Fibroblast of villous mesenchyme (primary cell): ENCODE measurements around the gene IGFBP2. TPM values are rescaled to one million over a fixed set of nuclear protein-coding genes. Genes with fewer than 3 reads are reported as not detected.

Experiments used
- DNase-seq: peaks from one replicate; pipeline ENCODE4 v3.0.0-alpha.2; 2010; ENCODE audit warnings: low read depth
- H3K4me3 ChIP-seq: 2 replicates; pipeline ENCODE4 v1.5.1; 2011; ENCODE audit warnings: low read depth, mild to moderate bottlenecking, low read length
- total RNA-seq: library from RNA; depleted of rRNA; stranded (reverse); fragments of >200 nt; gene quantifications from 2 replicates; pipeline ENCODE4 v1.2.3, GENCODE V29; 2012
- TF ChIP-seq, protein P1 (sequence below): IDR thresholded peaks from 2 replicates; pipeline ENCODE4 v1.5.1; 2012; ENCODE audit warnings: low read depth, mild to moderate bottlenecking, low read length; ENCODE audit not compliant: insufficient read depth

The IGFBP2 gene
- total RNA-seq, 1 donor = 15.5 TPM

GRCh38 chr2:216621292-216621691 is 11.9 kb upstream of the IGFBP2 start:
- H3K4me3 ChIP-seq = no peak overlapping the region
- TF ChIP-seq, protein P1, sequence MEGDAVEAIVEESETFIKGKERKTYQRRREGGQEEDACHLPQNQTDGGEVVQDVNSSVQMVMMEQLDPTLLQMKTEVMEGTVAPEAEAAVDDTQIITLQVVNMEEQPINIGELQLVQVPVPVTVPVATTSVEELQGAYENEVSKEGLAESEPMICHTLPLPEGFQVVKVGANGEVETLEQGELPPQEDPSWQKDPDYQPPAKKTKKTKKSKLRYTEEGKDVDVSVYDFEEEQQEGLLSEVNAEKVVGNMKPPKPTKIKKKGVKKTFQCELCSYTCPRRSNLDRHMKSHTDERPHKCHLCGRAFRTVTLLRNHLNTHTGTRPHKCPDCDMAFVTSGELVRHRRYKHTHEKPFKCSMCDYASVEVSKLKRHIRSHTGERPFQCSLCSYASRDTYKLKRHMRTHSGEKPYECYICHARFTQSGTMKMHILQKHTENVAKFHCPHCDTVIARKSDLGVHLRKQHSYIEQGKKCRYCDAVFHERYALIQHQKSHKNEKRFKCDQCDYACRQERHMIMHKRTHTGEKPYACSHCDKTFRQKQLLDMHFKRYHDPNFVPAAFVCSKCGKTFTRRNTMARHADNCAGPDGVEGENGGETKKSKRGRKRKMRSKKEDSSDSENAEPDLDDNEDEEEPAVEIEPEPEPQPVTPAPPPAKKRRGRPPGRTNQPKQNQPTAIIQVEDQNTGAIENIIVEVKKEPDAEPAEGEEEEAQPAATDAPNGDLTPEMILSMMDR = no peak
- peak; percentile 13 for DNase-seq

DNA sequence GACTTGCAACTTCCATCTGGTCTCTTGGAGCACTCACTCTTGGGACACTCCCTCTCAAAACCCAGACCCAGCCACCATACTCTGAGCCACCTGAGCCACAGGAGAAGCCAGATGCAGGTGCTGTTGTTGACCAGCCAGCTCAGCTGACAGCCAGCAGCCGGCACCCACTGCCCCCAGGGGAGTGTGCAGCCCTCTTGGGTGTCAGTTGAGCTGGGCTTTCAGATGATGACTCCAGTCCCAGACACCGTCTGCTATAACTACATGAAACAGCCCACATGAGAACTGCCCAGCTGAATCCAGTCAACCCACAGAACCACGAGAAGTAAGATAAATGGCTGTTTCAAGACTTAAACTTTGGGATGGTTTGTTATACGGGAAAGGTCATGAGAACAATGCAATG is 10.7 kb upstream of the IGFBP2 start:
- TF ChIP-seq, protein P1 = no peak

GRCh38 chr2:216624251-216624650 is 9.0 kb upstream of the IGFBP2 start:
- no peak overlapping the region for H3K4me3 ChIP-seq
- TF ChIP-seq, protein P1 = no peak
- no peak for DNase-seq

More for the DNA sequence above, 10.7 kb upstream of the IGFBP2 start:
- no peak for DNase-seq
- H3K4me3 ChIP-seq = no peak overlapping the region

DNA sequence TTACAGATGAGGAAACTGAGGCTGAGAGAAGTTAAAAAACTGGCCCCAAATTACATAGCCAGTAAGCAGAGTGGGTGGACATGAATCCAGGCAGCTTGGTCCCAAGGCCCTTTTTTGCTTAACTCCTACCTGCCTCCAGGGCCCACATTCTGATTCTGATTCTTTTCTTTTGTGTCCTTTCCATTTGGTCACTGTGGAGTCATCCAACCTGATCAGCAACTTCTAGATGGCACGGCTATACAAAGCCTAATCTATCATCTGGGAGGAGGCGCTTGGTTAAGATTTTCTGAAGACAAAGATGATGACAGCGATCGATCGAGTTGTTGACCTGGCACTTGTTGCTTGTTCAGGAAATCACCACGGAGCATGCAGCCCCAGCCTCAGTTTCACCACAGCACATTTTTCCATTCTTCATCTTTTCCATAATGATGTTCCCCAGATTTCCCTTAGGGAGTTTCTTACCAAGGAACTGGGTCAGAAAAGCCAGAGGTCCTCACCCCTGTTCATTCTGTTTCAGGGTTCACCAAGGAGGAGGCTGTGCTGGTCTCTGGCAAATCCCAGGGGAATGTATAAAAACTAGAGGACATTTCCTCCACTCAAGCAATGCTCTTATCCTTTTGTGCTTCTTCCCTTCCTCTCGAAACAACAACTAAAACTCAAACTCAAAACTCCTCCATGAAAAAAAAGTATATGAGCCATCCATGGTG is 6.9 kb upstream of the IGFBP2 start:
- H3K4me3 ChIP-seq = no peak overlapping the region
- no peak for DNase-seq
- TF ChIP-seq, protein P1 = no peak

- H3K4me3 ChIP-seq = no peak overlapping the region
- TF ChIP-seq, protein P1 = no peak
- DNase-seq = no peak
Observed at GRCh38 chr2:216626875-216627245, 6.4 kb upstream of the IGFBP2 start.

- TF ChIP-seq, protein P1 = no peak
- no peak for DNase-seq
- no peak overlapping the region for H3K4me3 ChIP-seq
Observed at GRCh38 chr2:216629784-216630183, 3.4 kb upstream of the IGFBP2 start.
